GM21717 (cell line): ENCODE measurements around the gene ZBTB20.
A peak's percentile ranks its signal among the peaks of the same experiment; 100 is the strongest.

Experiments used
- ATAC-seq: cut with Tn5 transposase; IDR thresholded peaks from one replicate; pipeline ENCODE4 v1.9.1; 2021; ENCODE audit warnings: mild to moderate bottlenecking, moderate library complexity; ENCODE audit not compliant: unreplicated experiment

ZBTB20 gene

GRCh38 chr3:114327665-114328064 is 819.4 kb downstream of the ZBTB20 start:
- ATAC-seq: no peak

GRCh38 chr3:114323546-114324254 is 823.4 kb downstream of the ZBTB20 start:
- no peak for ATAC-seq

GRCh38 chr3:114320246-114320645 is 826.8 kb downstream of the ZBTB20 start:
- no peak for ATAC-seq

GRCh38 chr3:114319453-114319852 is 827.6 kb downstream of the ZBTB20 start:
- no peak for ATAC-seq

GRCh38 chr3:114318295-114318694 is 828.8 kb downstream of the ZBTB20 start:
- no peak for ATAC-seq

GRCh38 chr3:114314282-114314681 is 832.8 kb downstream of the ZBTB20 start:
- no peak for ATAC-seq

GRCh38 chr3:114313426-114313825 is 833.7 kb downstream of the ZBTB20 start:
- ATAC-seq: no peak

- ATAC-seq: no peak
These were observed 836.4 kb downstream of the ZBTB20 start for GRCh38 chr3:114310695-114311094.

- peak; percentile 90 for ATAC-seq
These were observed 838.3 kb downstream of the ZBTB20 start for GRCh38 chr3:114308830-114309229.

- peak; percentile 17 for ATAC-seq
These were observed 838.7 kb downstream of the ZBTB20 start for GRCh38 chr3:114308377-114308776.

- no peak for ATAC-seq
These were observed 839.3 kb downstream of the ZBTB20 start for GRCh38 chr3:114307832-114308231.

GRCh38 chr3:114307222-114307830 is 839.8 kb downstream of the ZBTB20 start:
- ATAC-seq: peak; percentile 39

GRCh38 chr3:114299941-114300624 is 847.0 kb downstream of the ZBTB20 start:
- ATAC-seq: peak; percentile 51

GRCh38 chr3:114299421-114299820 is 847.7 kb downstream of the ZBTB20 start:
- ATAC-seq: no peak

GRCh38 chr3:114295946-114296345 is 851.1 kb downstream of the ZBTB20 start:
- ATAC-seq: no peak

GRCh38 chr3:114294940-114295480 is 852.1 kb downstream of the ZBTB20 start:
- ATAC-seq: no peak

GRCh38 chr3:114293838-114294535 is 853.1 kb downstream of the ZBTB20 start, which contains the start of gene TIGIT:
Gene TIGIT, plus strand, starts transcription at chr3:114294028. Its CDS starts 34 bp downstream, at chr3:114294062.
- no peak for ATAC-seq

GRCh38 chr3:114290911-114291901 is 855.9 kb downstream of the ZBTB20 start:
- ATAC-seq: peak; percentile 92

GRCh38 chr3:114286266-114286665 is 860.8 kb downstream of the ZBTB20 start:
- no peak for ATAC-seq
